K562 (cell line): ENCODE results near the gene NAGS. TPM values are rescaled to one million over a fixed set of nuclear protein-coding genes. Genes with fewer than 3 reads are reported as not detected.

Experiments
- ARID2 ChIP-seq: fragments of 450-650 bp; IDR thresholded peaks from 2 replicates; pipeline ENCODE4 v1.6.1; 2017; ENCODE audit warnings: antibody characterized with exemption, mild to moderate bottlenecking
- CHD4 ChIP-seq: fragments of 200-600 bp; sonication (generic); IDR thresholded peaks from 3 replicates; pipeline ENCODE4 v1.6.1; 2012; ENCODE audit warnings: low read depth, mild to moderate bottlenecking, mixed read lengths, low read length, inconsistent platforms; ENCODE audit not compliant: insufficient read depth, insufficient replicate concordance, poor library complexity, severe bottlenecking
- CREM ChIP-seq: IDR thresholded peaks from 2 replicates; pipeline ENCODE4 v1.6.1; 2014; ENCODE audit warnings: antibody characterized with exemption, low read depth
- FIP1L1 ChIP-seq: fragments of 200-400 bp; formaldehyde crosslinking; IDR thresholded peaks from 2 replicates; pipeline ENCODE4 v1.6.1; 2018; ENCODE audit warnings: mild to moderate bottlenecking, low read depth, low read length; ENCODE audit not compliant: poor library complexity, severe bottlenecking
- FOXJ3 ChIP-seq: sonication (generic); formaldehyde crosslinking; IDR thresholded peaks from 2 replicates; pipeline ENCODE4 v1.4.0; 2020; ENCODE audit warnings: mild to moderate bottlenecking, missing genetic modification reagents
- FOXP1 ChIP-seq: sonication (generic); formaldehyde crosslinking; IDR thresholded peaks from 2 replicates; pipeline ENCODE4 v1.8.0; 2022; ENCODE audit warnings: mild to moderate bottlenecking, missing genetic modification reagents
- HCFC1 ChIP-seq: IDR thresholded peaks from 2 replicates; pipeline ENCODE4 v1.6.1; 2012; ENCODE audit warnings: low read depth, low read length, improper control_type of control experiment
- HNRNPLL ChIP-seq: fragments of 200-400 bp; formaldehyde crosslinking; IDR thresholded peaks from 2 replicates; pipeline ENCODE4 v1.6.1; 2017; ENCODE audit warnings: low read length, low read depth, mild to moderate bottlenecking; ENCODE audit not compliant: poor library complexity, severe bottlenecking
- MAFG ChIP-seq: fragments of 450-650 bp; conservative IDR thresholded peaks from 2 replicates; pipeline ENCODE4 v1.6.1; 2016; ENCODE audit warnings: missing genetic modification characterization, missing compliant biosample characterization
- MYC ChIP-seq, 2 experiments: fragments of 250-450 bp in 1 of 2; sonication (Bioruptor Pico) in 1 of 2; IDR thresholded peaks; 2 replicates each; pipeline versions ENCODE4 v1.5.1 to v1.6.1; 2012 to 2021; ENCODE audit warnings: low read depth in 2 of 2, borderline replicate concordance in 1 of 2, improper control_type of control experiment in 1 of 2, low read length in 1 of 2, mild to moderate bottlenecking in 1 of 2, moderate library complexity in 1 of 2
- OTX1 ChIP-seq: fragments of 450-650 bp; formaldehyde crosslinking; IDR thresholded peaks from 2 replicates; pipeline ENCODE4 v1.4.0; 2022; ENCODE audit warnings: mild to moderate bottlenecking
- RBM14 ChIP-seq: fragments of 200-400 bp; formaldehyde crosslinking; IDR thresholded peaks from 2 replicates; pipeline ENCODE4 v1.6.1; 2018; ENCODE audit warnings: low read depth, mild to moderate bottlenecking, low read length, moderate library complexity, borderline replicate concordance; ENCODE audit not compliant: insufficient read depth
- SLC30A9 ChIP-seq: fragments of 250-450 bp; sonication (Bioruptor Pico); IDR thresholded peaks from 2 replicates; pipeline ENCODE4 v1.8.0; 2022; ENCODE audit warnings: mild to moderate bottlenecking, moderate library complexity
- SPI1 ChIP-seq: IDR thresholded peaks from 2 replicates; pipeline ENCODE4 v1.6.1; 2011; ENCODE audit warnings: low read depth, low read length, control low read depth, borderline replicate concordance
- TFAM ChIP-seq: fragments of 250-450 bp; sonication (Bioruptor Pico); conservative IDR thresholded peaks from 2 replicates; pipeline ENCODE4 v1.5.0; 2021; ENCODE audit warnings: mild to moderate bottlenecking, moderate library complexity
- ZNF408 ChIP-seq: fragments of 250-450 bp; sonication (Bioruptor Pico); IDR thresholded peaks from 2 replicates; pipeline ENCODE4 v1.4.0; 2020; ENCODE audit warnings: low read depth, mild to moderate bottlenecking, moderate library complexity
- ZNF644 ChIP-seq: fragments of 200-800 bp; sonication (Bioruptor generic); IDR thresholded peaks from 2 replicates; pipeline ENCODE4 v1.6.1; 2016; ENCODE audit warnings: low read depth, missing genetic modification characterization, missing compliant biosample characterization
- polyA plus RNA-seq, 8 experiments: library from polyadenylated mRNA; depleted of rRNA in 4 of 8; stranded (reverse) in 5 of 8; unstranded in 3 of 8; fragments of >200 nt; fragmentation: Nextera tagmentation in 2 of 8; fragmentation: Illumina TruSeq in 1 of 8; extraction: Ambion mirVana in 2 of 8; extraction: Trizol in 1 of 8; gene quantifications; 2 replicates each; pipeline versions ENCODE4 v1.2.1 to v1.2.3, GENCODE V29; 2011 to 2014; ENCODE audit warnings: inconsistent platforms in 1 of 8, missing spikeins in 1 of 8
- total RNA-seq, 7 experiments: library from RNA; depleted of rRNA in 6 of 7; stranded (reverse); fragments of >200 nt in 6 of 7; fragmentation: Illumina TruSeq in 2 of 7; extraction: Trizol in 2 of 7; gene quantifications; 2 replicates each; pipeline versions ENCODE4 v1.2.1 to v1.2.3, GENCODE V29; 2011 to 2021; ENCODE audit warnings: low replicate concordance in 1 of 7
- TF ChIP-seq, protein P1 (sequence below): sonication (generic); formaldehyde crosslinking; IDR thresholded peaks from 2 replicates; pipeline ENCODE4 v1.8.1; 2023; ENCODE audit warnings: mild to moderate bottlenecking, missing genetic modification reagents
- TF ChIP-seq, protein P2 (sequence below): fragments of 450-650 bp; IDR thresholded peaks from 2 replicates; pipeline ENCODE4 v1.6.1; 2016; ENCODE audit warnings: low read depth, mild to moderate bottlenecking, moderate library complexity
- TF ChIP-seq, protein P3 (sequence below): fragments of 250-450 bp; sonication (Bioruptor Pico); IDR thresholded peaks from 2 replicates; pipeline ENCODE4 v1.4.0; 2020; ENCODE audit warnings: mild to moderate bottlenecking, moderate library complexity

Gene NAGS
- total and polyA plus RNA-seq, 9 of the 15 experiments (the other 6 are each of a cell fraction or from before 2014, with no cell fraction given) = not detected

GRCh38 chr17:44014437-44015172 is 10.2 kb downstream of the NAGS start, which contains the start of gene TMEM101 (continued):
- TF ChIP-seq MYC (IDR thresholded peaks at IDR 0.05; ENCODE audit: low read depth, low read length) (peak; percentile 91), MYC (CRISPR knock-in tag; IDR thresholded peaks at IDR 0.05; ENCODE audit: borderline replicate concordance, low read depth) (no peak; the same call in 1 of the 2 replicates), FOXJ3 (no peak), SPI1 (no peak), RBM14 (no peak), CHD4 (no peak), TFAM (no peak), FOXP1 (0 out of 2 replicates have a peak, but pooled peaks have one; percentile 33), SLC30A9 (CRISPR knock-in tag) (no peak), ZNF644 (tag) (peak; percentile 64; the same call in 1 of the 2 replicates), HCFC1 (peak; percentile 100), MAFG (tag) (no peak), FIP1L1 (no peak), ARID2 (no peak), ZNF408 (CRISPR knock-in tag) (no peak), OTX1 (CRISPR knock-in tag) (no peak), HNRNPLL (peak; percentile 52), CREM (peak; percentile 98)
- TF ChIP-seq, protein P1, sequence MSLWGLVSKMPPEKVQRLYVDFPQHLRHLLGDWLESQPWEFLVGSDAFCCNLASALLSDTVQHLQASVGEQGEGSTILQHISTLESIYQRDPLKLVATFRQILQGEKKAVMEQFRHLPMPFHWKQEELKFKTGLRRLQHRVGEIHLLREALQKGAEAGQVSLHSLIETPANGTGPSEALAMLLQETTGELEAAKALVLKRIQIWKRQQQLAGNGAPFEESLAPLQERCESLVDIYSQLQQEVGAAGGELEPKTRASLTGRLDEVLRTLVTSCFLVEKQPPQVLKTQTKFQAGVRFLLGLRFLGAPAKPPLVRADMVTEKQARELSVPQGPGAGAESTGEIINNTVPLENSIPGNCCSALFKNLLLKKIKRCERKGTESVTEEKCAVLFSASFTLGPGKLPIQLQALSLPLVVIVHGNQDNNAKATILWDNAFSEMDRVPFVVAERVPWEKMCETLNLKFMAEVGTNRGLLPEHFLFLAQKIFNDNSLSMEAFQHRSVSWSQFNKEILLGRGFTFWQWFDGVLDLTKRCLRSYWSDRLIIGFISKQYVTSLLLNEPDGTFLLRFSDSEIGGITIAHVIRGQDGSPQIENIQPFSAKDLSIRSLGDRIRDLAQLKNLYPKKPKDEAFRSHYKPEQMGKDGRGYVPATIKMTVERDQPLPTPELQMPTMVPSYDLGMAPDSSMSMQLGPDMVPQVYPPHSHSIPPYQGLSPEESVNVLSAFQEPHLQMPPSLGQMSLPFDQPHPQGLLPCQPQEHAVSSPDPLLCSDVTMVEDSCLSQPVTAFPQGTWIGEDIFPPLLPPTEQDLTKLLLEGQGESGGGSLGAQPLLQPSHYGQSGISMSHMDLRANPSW (CRISPR knock-in tag) = no peak
- TF ChIP-seq, protein P2, sequence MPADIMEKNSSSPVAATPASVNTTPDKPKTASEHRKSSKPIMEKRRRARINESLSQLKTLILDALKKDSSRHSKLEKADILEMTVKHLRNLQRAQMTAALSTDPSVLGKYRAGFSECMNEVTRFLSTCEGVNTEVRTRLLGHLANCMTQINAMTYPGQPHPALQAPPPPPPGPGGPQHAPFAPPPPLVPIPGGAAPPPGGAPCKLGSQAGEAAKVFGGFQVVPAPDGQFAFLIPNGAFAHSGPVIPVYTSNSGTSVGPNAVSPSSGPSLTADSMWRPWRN = no peak
- TF ChIP-seq, protein P3, sequence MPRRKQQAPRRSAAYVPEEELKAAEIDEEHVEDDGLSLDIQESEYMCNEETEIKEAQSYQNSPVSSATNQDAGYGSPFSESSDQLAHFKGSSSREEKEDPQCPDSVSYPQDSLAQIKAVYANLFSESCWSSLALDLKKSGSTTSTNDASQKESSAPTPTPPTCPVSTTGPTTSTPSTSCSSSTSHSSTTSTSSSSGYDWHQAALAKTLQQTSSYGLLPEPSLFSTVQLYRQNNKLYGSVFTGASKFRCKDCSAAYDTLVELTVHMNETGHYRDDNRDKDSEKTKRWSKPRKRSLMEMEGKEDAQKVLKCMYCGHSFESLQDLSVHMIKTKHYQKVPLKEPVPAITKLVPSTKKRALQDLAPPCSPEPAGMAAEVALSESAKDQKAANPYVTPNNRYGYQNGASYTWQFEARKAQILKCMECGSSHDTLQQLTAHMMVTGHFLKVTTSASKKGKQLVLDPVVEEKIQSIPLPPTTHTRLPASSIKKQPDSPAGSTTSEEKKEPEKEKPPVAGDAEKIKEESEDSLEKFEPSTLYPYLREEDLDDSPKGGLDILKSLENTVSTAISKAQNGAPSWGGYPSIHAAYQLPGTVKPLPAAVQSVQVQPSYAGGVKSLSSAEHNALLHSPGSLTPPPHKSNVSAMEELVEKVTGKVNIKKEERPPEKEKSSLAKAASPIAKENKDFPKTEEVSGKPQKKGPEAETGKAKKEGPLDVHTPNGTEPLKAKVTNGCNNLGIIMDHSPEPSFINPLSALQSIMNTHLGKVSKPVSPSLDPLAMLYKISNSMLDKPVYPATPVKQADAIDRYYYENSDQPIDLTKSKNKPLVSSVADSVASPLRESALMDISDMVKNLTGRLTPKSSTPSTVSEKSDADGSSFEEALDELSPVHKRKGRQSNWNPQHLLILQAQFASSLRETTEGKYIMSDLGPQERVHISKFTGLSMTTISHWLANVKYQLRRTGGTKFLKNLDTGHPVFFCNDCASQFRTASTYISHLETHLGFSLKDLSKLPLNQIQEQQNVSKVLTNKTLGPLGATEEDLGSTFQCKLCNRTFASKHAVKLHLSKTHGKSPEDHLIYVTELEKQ (CRISPR knock-in tag) = no peak
